GM19238 (cell line): ENCODE results near the gene NAALADL2.
"Not testable (repeated sequence)": the region's sequence is repeated elsewhere in the genome, so short reads cannot be mapped to it uniquely, and the experiment has no call there.

Source experiments
- DNase-seq: peaks from one replicate; pipeline ENCODE4 v3.0.0; 2011; ENCODE audit warnings: low spot score; ENCODE audit not compliant: insufficient read length

The NAALADL2 gene

GRCh38 chr3:175129126-175129525, 270.0 kb downstream of the NAALADL2 start:
- no peak for DNase-seq

GRCh38 chr3:175129571-175129970, 270.4 kb downstream of the NAALADL2 start:
- no peak for DNase-seq

DNA sequence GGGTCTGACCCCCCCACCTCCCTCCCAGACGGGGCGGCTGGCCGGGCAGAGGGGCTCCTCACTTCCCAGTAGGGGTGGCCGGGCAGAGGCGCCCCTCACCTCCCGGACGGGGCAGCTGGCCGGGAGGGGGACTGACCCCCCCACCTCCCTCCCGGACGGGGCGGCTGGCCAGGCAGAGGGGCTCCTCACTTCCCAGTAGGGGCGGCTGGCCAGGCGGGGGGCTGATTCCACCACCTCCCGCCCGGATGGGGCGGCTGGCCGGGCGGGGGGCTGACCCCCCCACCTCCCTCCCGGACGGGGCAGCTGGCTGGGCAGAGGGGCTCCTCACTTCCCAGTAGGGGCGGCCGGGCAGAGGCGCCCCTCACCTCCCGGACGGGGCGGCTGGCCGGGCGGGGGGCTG, 272.7 kb downstream of the NAALADL2 start:
- DNase-seq: not testable (repeated sequence)

GRCh38 chr3:175132706-175133105, 273.6 kb downstream of the NAALADL2 start:
- not testable (repeated sequence) for DNase-seq

- DNase-seq: no peak
Observed at GRCh38 chr3:175144368-175144767, 285.2 kb downstream of the NAALADL2 start.

DNA sequence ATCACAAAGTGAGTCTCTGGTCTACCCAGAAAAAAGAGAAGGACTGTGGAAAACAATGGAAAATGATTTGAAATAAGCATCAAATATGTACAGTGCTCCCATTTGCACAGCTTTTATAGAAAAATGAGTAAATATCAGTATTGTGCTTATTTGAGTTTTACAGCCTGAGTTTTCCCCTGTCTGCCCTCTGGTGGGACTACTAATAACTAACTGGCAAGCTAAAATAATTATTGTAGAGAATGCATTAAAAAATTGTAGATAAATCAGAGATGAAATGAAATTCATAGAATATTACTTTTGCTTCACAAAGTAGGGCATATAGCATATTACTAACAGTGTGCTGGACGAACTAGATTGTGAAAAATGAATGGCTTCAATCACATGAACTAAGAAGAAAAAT, 287.1 kb downstream of the NAALADL2 start:
- no peak for DNase-seq

- DNase-seq: no peak
Observed at GRCh38 chr3:175149675-175150074, 290.5 kb downstream of the NAALADL2 start.

- no peak for DNase-seq
Observed at GRCh38 chr3:175150812-175151401, 291.8 kb downstream of the NAALADL2 start.

DNA sequence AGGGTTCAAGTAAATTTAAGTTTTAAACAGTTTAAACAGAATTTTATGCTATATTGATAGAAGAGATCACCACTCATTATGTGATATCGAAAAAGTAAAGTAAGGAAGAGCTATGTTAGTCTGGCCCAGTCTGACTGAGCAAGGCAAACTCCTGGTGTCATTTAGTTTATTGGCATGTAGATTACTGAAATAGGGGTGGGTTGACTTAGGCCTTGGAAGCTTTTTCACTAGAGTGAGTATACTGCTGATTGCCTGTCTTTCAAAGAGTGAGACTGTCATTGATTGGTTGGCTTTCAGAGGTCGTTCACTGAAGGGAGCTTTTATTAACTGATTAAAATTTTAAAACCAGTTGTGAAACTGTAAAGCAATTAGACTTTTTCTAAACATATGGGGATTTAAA, 294.5 kb downstream of the NAALADL2 start:
- DNase-seq: no peak

DNA sequence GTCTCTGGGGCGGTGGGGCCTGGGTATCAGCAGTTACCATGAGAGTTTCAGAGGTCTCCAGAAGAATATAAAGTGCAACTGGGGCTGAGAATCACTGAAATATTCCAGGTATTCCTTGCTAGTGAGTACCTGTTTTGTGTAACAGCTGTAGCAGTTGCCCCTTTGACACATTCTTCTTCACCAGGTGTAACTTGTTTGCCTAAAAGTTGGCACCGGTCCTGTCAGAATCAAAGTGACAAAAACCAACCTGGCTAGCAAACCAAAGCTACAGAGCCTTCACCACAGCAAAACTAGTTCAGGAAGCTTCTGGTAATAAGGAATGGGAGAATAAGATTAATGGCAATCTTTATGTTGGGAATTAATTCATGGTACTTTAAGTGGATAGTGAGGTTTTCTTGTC, 296.0 kb downstream of the NAALADL2 start:
- DNase-seq: no peak

DNA sequence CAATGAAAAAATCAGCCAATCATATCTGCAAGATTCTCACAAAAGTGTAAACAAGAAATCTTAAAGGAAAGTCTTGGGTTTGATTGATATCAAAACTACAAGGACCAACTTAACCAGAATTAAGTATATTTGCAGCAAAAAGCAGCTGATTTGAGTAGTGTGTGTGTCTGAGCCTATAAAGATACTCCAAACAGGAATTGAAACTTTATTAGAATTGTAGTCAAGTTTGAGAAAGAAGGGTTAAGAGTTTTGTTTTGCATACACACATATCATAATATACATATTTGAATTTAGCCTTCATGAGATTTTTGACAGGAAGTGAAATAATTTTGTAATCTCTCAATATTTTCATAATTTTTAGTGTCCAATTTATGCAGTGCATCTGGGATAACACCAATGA, 300.1 kb downstream of the NAALADL2 start:
- no peak for DNase-seq

- no peak for DNase-seq
Observed at GRCh38 chr3:175161291-175161690, 302.2 kb downstream of the NAALADL2 start.

- DNase-seq: no peak
Observed at GRCh38 chr3:175163686-175164085, 304.6 kb downstream of the NAALADL2 start.

GRCh38 chr3:175173117-175173516, 314.0 kb downstream of the NAALADL2 start:
- not testable (repeated sequence) for DNase-seq

DNA sequence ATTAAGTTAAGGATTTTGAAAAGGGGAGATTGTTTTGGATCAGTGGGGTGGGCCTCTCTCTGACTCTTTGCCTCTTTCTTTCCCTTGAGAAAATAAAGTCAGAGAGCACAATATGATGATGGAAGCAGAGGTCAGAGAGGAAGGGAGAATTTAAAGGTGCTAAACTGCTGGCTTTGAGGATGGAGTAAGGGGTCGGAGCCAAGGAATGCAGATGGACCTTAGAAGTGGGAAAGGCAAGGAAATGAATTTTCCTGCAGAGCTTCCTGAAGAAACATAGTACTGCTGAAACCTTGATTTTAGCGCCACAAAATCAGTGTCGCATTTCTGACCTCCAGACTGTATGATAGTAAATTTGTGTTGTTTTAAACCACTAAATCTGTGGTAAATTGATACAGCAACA, 317.4 kb downstream of the NAALADL2 start:
- DNase-seq: no peak

- no peak for DNase-seq
Observed at GRCh38 chr3:175179055-175179454, 319.9 kb downstream of the NAALADL2 start.

- DNase-seq: no peak
Observed at GRCh38 chr3:175184392-175184791, 325.3 kb downstream of the NAALADL2 start.

- no peak for DNase-seq
Observed at GRCh38 chr3:175185903-175186302, 326.8 kb downstream of the NAALADL2 start.

DNA sequence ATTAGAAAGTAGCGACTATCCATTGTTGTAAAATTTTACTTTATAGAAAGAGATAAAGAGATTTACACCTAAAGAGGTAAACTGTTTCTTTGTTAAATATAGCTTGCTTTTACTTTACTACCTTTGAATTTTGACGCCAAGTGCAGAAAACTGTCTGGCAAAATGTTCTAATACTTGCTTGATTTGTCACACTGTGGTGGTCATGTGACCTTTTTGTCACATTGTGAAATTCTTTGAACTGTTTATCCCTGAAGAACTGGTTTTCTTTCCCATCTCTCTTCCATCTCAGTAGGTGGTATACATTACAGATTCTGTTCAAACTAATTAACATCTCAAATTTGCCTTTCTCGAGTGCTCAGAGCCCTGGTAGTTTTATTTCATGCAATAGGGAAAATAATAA, 327.4 kb downstream of the NAALADL2 start:
- DNase-seq: no peak

- DNase-seq: no peak
Observed at GRCh38 chr3:175187586-175187985, 328.5 kb downstream of the NAALADL2 start.

GRCh38 chr3:175192536-175192935, 333.4 kb downstream of the NAALADL2 start:
- no peak for DNase-seq

- DNase-seq: no peak
Observed at GRCh38 chr3:175193815-175194518, 334.8 kb downstream of the NAALADL2 start.
